Activated effector memory CD4-positive, alpha-beta T cell treated with Interleukin-2 at 50 U/mL for 16 hours (primary cell): ENCODE results near the gene EPB41L3.
"Not testable (repeated sequence)": the region's sequence is repeated elsewhere in the genome, so short reads cannot be mapped to it uniquely, and the experiment has no call there.

Experiments used
- DNase-seq: peaks from one replicate; pipeline ENCODE4 v3.0.0-alpha.2; 2020

EPB41L3 gene

DNA sequence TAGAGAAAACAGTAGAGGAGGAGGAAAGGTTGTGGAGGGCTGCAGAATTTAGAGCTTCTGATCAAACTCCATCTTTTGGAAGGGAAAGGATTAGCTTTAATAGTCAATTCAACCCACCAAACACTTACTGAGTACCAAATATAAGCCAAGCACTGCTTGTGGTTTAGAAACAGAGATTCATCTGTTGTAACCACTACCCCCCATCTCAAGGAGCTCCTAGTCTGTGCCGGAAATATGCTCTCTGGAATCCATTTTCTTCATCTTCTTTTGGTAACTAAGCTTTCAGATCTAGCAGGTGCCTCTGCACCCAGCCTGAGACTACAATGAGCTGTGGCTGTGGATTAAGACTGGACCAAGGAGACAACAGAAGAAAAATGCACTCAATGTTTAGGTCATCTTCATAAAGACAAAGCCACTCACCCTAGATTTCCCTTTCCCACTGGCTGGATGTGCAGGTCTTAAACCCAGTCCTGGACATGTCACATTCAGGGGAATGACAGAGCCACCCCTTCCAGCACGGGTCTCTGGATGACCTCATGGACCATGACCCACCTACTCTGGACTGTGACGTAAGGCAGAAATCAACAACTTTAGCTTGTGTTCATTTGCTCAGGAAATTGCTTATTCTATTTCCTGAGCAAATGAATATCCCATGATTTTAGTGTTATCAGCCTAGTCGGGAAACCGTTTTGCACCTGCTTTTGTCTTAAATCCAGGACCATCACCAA is 52.9 kb downstream of the EPB41L3 start:
- no peak for DNase-seq

DNA sequence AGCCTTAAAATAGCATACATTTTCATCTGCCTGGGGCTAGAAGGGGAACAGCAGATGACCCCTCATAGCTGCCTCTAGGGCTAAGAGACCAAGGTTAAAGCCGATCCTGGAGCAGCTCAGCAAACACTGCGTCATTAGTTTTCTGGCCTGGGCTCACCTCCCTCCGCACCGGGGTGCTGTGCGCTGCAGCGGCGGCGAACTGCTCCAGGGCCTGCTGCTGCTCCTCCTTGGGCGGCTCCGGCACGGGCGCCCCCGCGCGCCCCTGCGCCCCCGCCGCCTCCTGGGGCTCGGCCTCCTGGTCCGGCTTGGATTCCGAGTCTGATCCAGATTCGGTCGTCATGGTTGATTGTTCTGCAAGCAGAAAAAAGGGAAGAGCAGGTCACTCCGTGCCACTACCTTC is 55.0 kb downstream of the EPB41L3 start:
- no peak for DNase-seq

DNA sequence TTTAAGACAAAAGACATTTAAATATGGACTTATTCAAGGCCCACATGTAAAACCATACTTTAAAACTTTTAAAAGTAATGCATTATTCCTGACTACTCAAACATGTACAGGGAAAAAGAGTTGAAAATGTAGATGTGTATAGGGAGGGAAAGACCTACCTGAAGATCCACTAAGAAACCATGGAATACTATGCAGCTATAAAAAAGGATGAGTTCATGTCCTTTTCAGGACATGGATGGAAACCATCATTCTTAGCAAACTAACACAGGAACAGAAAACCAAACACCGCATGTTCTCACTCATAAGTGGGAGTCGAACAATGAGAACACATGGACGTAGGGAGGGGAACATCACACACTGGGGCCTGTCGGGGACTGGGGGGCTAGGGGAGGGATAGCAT is 55.8 kb downstream of the EPB41L3 start:
- DNase-seq, result not testable (repeated sequence)

DNA sequence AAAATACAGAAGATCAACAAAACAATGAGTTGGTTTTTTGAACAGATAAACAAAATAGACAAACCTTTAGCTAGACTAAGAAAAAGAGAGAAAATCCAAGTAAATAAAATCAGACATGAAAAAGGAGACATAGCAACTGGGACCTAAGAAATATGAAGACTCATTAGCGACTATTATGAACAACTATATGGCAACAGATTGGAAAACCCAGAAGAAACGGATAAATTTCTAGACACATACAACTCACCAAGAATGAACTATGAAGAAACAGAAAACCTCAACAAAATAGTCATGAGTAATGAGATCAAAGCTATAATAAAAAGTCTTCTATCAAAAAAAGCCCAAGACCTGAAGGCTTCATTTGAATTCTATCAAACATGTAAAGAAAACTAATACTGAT is 59.3 kb downstream of the EPB41L3 start:
- no peak for DNase-seq

DNA sequence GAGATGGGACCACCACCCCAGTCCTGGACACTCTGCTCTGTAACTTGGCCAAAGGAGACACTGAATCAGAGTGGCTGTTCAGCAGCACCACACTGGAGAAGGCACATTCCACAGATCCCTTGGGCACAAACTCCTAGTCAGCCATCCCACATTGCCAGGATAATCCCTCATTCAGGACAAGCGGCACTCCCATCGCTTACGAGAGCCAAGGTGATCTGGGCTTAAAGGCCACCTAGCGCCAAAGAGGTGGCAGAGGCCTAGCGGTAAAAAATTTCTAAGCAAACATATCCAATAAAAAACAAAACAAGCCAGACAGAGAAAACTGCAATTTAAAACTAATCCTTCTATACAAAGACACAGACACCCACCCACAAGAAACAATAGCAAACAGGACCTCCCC is 62.2 kb downstream of the EPB41L3 start:
- no peak for DNase-seq

DNA sequence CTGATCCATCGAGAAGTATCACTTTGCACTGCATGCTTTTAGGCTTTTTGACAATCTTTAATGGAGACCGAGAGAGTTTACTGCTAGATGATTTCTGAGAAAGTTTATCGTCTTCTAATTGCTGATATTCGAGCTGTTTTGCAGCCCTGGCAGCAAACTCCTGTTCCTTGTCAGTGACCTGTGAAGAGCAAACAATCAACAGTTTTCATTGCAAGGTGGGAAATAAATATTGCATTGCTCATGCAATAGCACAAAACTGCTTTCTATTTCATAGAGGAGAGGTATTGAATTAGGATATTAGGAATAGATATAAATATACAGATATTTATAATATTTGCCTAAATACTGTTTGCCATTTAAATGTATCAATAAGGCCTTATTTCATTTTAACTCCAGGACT is 65.5 kb downstream of the EPB41L3 start:
- DNase-seq, result no peak

DNA sequence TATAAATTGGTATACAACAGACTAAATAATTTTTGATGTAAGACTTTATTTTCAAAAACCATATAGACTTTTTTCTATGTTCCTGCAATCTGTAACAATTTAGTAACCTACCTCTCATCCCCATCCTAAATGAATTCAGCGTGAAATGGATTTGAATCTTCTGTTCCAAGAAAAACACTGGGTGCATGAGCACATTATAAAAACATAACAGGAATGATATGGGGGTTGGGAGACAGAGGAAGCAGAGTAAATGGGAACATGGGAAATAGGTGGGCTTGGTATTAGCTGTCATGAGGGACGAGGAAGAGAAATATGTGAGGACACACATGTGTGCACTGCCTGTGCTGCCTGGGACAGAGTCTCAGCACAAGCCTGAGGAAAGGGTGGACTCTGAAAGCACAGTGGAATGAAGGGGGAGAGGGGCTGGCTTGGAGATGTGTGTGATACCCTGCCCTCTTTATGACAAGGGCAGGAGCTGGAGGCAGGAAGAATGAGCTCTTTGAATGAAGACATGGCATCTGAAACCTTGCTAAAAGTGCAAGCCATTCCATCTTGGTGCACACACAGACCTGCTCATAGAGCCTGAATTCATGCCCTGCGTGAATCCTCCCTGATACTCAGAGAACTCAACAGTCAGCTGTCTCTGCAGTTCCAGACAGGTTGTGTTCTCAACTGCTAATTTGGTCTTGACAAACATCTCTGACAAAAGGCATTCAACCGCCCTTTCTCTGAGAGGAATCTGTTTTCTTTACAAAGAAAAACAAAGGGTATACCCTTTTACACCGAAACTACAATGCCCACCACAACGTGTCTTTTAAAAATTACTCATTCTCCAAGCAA is 66.6 kb downstream of the EPB41L3 start:
- DNase-seq, result no peak

DNA sequence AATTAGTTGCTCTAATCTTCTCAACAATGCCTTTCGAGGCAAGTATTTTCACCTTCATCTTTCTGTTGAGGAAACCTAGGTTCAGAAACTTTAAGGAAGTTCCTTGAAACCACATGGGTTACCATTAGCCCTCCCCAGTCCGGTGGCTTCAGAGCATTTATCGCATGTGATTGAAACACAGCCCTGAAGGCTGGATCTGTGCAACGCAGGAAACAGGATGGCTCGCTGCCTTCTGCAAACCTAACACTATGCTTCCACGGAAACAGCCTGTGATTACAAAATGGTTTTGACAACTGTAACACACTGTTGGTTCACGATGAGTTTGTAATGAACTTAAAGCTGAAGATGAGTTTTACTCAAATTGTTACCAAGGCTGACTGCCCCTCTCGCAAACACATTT is 68.5 kb downstream of the EPB41L3 start:
- no peak for DNase-seq

DNA sequence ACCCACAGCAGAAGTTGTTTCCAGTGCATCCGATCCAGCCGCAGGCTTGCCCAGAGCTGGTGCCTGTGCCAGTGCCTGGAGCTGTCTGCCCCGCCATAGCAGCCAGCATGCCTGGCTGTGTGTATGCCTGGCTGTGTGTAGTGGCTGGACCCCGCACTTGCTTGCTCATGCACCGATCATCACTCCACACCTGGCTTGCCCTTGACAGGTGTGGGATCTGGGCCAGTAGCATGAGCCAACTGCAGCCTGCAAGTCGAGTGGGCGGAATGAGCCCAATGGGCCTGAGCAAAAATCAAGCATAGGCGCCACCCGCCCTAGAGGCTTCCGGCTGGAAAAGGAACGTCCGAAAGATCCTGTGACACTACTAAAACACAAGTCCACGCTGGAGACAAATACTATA is 74.5 kb downstream of the EPB41L3 start:
- DNase-seq, result no peak

DNA sequence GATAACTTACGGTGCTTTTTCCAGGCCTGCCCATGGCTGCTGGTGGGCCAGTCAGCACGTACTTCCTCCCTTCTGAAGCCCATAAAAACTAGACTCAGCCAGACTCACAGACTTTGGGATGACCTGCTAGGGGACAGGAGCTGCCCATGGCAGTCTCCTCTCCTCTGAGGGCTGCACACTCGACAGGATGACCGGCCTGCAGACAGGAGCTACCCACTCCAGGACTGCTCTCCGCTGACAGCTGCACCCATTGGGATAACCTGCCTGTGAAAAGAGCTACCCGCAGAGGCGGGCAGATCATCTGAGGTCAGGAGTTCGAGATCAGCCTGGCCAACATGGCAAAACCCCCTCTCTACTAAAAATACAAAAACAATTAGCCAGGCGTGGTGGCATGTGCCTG is 75.4 kb downstream of the EPB41L3 start:
- no peak for DNase-seq

DNA sequence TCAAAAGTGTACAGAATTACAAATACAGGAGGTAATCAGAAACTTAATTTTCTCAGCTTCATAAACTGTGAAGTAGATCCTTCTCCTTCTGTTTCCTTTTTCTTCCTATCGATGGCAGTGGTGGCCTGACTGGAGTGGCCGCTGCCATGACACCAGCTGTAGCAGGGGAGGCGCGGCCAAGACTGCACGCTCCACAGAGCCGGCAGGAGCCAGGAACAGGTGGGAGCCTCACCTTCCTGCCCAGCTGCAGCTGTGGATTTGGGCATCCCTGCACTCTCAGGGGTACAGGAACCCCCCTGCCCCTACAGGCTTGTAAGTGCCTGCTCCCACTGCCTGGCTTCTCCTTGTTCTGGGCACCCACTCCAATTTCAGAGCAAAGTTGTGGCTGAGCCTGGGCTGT is 76.1 kb downstream of the EPB41L3 start:
- DNase-seq, result no peak

DNA sequence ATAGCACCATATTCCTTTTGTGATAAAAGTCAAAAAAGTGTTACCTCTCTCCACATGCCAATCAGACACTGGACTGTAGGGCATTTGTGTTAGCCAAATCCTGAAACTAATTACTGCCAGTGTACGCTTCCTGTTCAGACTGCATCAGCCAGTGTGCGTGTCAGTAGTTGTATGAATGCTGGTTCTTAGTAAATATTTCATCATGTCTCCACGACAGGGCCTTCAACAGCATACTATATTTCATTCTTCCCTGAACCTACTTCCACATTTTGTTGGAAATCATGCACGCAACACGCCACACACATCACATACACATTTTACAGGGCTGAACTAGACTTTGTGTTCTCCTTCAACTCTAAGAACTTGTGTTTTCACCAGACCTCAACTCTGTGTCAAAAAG is 77.5 kb downstream of the EPB41L3 start:
- no peak for DNase-seq

DNA sequence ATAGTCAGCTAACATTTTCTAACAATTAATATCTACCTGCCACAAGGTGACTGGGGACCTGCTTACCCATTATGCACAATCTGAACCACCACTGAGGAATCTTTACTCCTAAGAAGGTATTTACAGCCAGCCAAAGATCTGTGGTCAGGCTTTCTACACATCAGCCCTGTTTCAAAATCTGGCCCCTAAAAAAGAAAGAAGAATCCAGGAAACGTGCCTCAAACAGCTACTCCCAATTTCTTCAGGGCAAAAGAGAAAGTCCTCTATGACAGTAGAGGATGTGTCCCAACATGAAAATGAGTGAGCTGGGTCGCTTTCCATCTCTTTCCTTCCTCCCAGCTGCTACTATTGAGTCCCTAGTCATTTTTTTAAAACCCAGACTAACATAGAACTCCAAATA is 79.5 kb downstream of the EPB41L3 start:
- DNase-seq, result no peak

DNA sequence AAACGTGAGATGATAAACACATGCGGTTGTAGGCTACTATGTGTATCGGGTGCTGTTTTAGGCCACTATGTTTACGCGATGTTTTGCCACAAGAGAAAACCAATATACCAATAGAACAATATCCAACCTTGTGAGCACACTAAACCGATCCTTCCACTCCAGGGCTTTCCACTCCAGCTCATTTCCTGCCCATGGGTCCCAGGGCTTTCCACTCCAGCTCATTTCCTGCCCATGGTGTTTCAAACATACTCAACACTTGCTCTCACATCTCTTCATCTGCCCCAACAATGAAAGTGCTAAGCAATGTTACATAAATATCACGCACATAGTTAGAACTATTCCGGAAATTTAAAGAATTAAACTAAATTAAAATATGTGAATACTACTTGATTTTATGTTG is 80.0 kb downstream of the EPB41L3 start:
- DNase-seq, result no peak

DNA sequence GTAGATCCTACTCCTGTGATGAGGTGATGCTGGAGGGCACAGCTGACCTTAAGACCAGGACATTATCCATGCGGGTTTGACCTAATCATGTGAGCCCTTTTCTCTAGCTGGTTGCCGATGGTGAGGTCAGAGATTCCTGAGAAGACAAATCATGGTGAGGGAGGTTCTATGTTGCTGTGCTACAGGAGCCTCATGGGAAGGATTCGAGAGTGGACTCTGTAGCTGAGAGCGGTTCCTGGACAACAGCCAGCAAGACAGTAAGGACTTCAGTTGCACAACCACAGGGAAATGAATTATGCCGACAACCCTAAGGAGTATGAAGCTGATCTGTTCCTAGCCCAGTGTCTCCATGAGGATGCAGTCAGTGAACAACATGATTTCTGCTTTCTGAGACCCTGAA is 80.4 kb downstream of the EPB41L3 start:
- DNase-seq, result no peak

DNA sequence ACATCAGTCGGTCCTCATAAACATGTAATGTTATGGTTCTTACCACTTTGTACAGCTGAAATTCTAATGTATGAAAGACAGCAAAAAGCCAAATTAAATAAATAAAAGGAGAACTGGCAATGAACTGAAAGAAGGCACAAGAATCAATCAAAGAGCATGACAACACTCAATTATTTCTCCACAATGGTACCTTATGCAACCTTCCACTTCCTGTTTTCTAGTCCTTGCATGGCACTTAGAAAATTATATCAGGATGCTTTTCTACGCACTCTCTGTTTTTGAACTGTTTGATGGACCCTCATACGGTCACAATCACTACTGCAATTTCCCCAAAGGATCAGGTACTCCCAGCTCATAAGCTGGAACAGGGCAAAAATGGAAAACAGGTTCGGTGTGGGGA is 81.6 kb downstream of the EPB41L3 start:
- DNase-seq, result no peak

DNA sequence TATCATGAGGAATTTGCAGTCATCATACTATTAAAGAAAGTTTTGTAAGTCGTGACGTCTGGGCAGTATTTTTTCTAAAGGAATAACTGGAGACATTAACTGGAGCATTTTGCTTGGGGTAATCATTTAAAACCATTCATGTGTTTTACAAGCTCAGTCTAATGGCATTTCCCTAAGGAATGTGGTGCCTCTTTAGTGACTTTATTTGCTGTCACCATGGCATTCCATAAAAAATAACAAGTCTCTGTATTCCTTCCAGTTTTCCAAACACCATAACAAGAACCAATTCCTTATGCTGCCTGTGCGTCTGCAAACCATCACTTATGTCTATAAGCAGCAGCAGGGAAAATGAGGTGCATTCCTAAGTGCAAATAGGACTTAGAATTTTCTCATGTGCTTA is 82.8 kb downstream of the EPB41L3 start:
- no peak for DNase-seq

DNA sequence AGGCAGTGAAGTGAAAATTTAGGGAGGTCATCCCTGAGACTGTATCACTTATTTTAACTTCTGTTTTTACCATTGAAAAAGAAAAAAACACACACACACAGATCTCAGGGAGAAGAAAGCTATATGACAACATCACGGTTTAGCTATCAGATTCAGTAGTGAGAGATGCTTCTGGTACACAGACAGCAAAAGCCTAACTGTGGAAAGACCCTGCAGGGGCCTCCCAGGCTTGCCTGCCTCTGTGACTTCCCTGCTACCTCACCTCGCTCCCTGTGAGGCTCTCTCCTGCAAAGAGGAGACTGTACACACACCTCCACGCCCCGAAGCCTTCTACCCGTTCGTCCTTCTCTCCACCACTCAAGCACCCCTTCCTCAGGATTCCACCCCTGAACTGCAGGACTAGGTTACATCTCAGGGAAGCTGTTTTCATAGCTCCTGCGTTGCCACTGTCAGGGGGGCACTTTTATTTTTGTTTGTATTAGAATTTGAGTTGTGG is 86.3 kb downstream of the EPB41L3 start:
- no peak for DNase-seq

DNA sequence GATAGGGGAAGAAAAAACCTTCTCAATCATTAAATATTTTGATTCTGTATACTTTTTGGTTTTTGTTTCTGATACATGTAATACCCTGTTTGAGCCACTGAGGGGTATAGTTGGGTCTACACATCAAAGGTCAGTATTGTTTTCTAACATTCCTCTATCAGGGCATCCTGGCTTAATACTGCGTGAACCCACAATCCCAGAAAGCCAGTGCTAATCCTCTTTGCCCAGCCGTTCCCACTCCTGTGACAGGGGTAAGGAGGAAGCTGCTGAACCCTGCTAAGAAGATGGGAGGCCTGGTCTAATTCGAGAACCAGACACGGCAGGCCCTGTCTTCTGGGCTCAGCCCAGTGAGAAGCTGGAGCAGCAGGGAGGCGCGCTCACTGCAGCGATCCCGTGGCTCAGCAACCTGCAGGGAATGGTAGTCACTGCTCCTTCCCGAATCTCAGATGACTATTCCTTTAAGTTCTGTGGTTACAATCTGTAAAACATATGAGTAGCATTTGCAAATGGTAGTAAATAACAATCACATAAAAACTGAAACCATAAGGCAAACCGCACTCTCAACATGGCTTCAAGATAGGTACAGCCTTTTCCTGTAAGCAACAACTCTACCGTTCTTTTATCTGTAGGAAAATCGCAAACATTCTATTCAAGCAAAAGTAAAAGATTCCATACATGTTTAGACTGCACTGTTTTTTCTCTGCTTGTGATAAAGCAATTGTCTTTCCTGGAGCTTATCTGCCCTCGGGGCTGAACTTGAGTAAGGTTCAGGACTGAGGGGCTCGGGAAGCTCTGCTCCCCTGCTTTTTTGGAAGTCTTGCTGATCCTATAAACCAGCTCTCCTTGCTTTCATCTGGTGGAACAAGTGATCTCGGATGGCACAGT is 87.0 kb downstream of the EPB41L3 start:
- DNase-seq, result no peak

DNA sequence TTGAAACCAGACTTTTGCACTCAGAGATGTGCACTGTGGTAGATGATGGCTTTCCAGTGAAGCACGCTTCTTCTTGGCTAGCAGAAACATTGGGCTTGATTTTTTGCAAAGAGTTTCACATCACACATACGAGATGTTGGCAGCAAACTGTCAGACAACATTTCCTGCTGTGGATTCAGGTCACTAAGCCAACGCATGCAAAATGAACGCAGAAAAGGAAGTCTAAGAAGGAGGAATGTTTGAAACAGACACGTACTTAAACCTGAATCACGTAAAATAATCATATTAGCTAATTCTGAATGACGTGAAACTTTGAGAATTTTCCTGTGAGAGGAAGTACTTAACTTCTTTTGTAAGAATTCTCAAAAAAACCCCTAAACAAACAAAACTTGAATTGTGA is 88.1 kb downstream of the EPB41L3 start:
- no peak for DNase-seq

DNA sequence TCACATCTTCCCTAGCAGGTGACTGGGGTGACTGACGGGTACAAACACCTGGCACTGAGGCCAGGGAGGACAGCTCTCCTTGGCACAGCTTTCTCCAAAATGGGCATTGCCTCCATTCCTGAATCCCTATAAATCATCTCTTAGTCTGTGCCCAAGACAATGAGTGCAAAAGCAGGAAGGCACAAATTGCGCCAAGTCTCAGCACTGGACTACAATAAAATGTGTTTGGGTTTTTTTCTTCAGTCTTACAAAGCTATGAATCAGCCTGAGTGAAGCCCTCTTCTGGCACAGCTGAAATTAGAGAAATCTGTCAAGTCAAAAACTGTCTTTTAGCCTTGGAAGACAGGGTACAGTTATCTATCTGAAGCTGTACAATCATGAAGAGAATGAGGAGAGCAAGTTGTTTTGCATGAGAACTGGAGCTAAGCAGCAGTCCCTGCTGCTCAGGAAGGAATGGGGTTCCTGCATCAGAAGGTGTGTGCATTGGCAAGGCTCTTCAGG is 90.8 kb downstream of the EPB41L3 start:
- DNase-seq, result no peak

DNA sequence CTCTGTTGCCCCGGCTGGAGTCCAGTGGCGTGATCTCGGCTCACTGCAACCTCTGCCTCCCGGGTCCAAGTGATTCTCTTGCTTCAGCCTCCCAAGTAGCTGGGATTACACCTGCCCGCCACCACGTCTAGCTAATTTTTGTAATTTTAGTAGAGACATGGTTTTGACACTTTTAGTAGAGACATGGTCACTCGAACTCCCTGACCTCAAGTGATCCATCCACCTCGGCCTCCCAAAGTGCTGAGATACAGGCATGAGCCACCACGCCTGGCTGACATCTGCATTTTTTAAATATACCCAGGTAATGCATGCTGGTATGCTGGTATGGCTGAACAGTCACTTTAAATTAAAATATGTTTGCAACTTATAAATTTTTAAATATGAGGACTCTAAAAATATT is 91.9 kb downstream of the EPB41L3 start:
- DNase-seq, result no peak

DNA sequence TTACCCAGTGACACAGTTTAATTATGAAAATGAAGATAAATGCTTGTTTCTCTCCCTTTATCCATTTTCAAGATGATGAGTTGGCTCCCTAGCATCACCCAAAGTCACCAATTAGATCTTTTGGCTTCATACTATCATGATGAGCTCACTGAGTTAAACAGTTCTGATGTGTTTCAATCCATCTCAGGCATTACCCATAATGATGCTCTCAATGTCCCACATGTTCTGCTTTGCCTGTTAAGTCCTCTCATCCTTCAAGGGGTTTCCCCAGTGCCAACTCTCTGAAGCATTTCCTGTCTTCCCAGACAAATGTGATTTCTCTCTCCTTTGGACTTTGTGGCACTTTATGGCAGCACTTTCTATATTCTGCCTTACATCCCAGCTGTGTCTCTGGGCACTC is 92.6 kb downstream of the EPB41L3 start:
- no peak for DNase-seq
